HepG2 (cell line): ENCODE measurements around the gene ANO6. TPM values are rescaled to one million over a fixed set of nuclear protein-coding genes. Genes with fewer than 3 reads are reported as not detected.

Source experiments
- BRF2 ChIP-seq: sonication (generic); formaldehyde crosslinking; IDR thresholded peaks from 2 replicates; pipeline ENCODE4 v1.8.1; 2022; ENCODE audit warnings: mild to moderate bottlenecking, missing genetic modification reagents
- E2F2 ChIP-seq: sonication (generic); formaldehyde crosslinking; IDR thresholded peaks from 2 replicates; pipeline ENCODE4 v1.4.0; 2020; ENCODE audit warnings: missing genetic modification reagents, borderline replicate concordance
- KMT2A ChIP-seq: sonication (generic); formaldehyde crosslinking; IDR thresholded peaks from 2 replicates; pipeline ENCODE4 v1.4.0; 2020; ENCODE audit warnings: missing genetic modification reagents
- MAF1 ChIP-seq: sonication (generic); formaldehyde crosslinking; IDR thresholded peaks from 2 replicates; pipeline ENCODE4 v1.5.0; 2020; ENCODE audit warnings: missing genetic modification reagents, borderline replicate concordance
- MIER2 ChIP-seq: IDR thresholded peaks from 2 replicates; pipeline ENCODE4 v1.6.1; 2016; ENCODE audit warnings: missing biosample characterization, missing genetic modification reagents
- NR1H2 ChIP-seq: sonication (generic); formaldehyde crosslinking; IDR thresholded peaks from 2 replicates; pipeline ENCODE4 v1.8.1; 2022; ENCODE audit warnings: low read depth, missing genetic modification reagents, borderline replicate concordance
- RFX1 ChIP-seq: fragments of 450-650 bp; IDR thresholded peaks from 2 replicates; pipeline ENCODE4 v1.6.1; 2017
- SIN3A ChIP-seq: IDR thresholded peaks from 2 replicates; pipeline ENCODE4 v1.6.1; 2011; ENCODE audit warnings: low read depth, mild to moderate bottlenecking, control low read depth, low read length, borderline replicate concordance
- SMARCE1 ChIP-seq: fragments of 450-650 bp; IDR thresholded peaks from 2 replicates; pipeline ENCODE4 v1.6.1; 2017; ENCODE audit warnings: borderline replicate concordance
- SRY ChIP-seq: sonication (generic); formaldehyde crosslinking; IDR thresholded peaks from 2 replicates; pipeline ENCODE4 v1.8.0; 2022; ENCODE audit warnings: mild to moderate bottlenecking, missing genetic modification reagents
- SSRP1 ChIP-seq: IDR thresholded peaks from 2 replicates; pipeline ENCODE4 v1.6.1; 2016; ENCODE audit warnings: control low read depth
- TAF1 ChIP-seq: sonication (generic); formaldehyde crosslinking; IDR thresholded peaks from 2 replicates; pipeline ENCODE4 v1.4.0; 2020; ENCODE audit warnings: missing genetic modification reagents
- THAP7 ChIP-seq: sonication (generic); formaldehyde crosslinking; IDR thresholded peaks from 2 replicates; pipeline ENCODE4 v1.8.1; 2023; ENCODE audit warnings: mild to moderate bottlenecking, missing genetic modification reagents
- TRAFD1 ChIP-seq: sonication (generic); formaldehyde crosslinking; IDR thresholded peaks from 2 replicates; pipeline ENCODE4 v1.5.1; 2020; ENCODE audit warnings: missing genetic modification reagents, mild to moderate bottlenecking, borderline replicate concordance
- TSC22D2 ChIP-seq: sonication (generic); formaldehyde crosslinking; IDR thresholded peaks from 2 replicates; pipeline ENCODE4 v1.5.1; 2020; ENCODE audit warnings: missing genetic modification reagents, mild to moderate bottlenecking, borderline replicate concordance
- ZNF10 ChIP-seq: sonication (generic); formaldehyde crosslinking; IDR thresholded peaks from 2 replicates; pipeline ENCODE4 v1.4.0; 2020; ENCODE audit warnings: mild to moderate bottlenecking, low read depth, missing genetic modification reagents, borderline replicate concordance
- ZNF17 ChIP-seq: sonication (generic); formaldehyde crosslinking; IDR thresholded peaks from 2 replicates; pipeline ENCODE4 v1.5.0; 2020; ENCODE audit warnings: mild to moderate bottlenecking, missing genetic modification reagents
- ZNF232 ChIP-seq: sonication (generic); formaldehyde crosslinking; IDR thresholded peaks from 2 replicates; pipeline ENCODE4 v1.4.0; 2020; ENCODE audit warnings: missing genetic modification reagents, borderline replicate concordance
- ZNF33B ChIP-seq: sonication (generic); formaldehyde crosslinking; IDR thresholded peaks from 2 replicates; pipeline ENCODE4 v1.5.1; 2020; ENCODE audit warnings: mild to moderate bottlenecking, missing genetic modification reagents
- ZNF615 ChIP-seq: sonication (generic); formaldehyde crosslinking; IDR thresholded peaks from 2 replicates; pipeline ENCODE4 v1.5.0; 2020; ENCODE audit warnings: mild to moderate bottlenecking, missing genetic modification reagents, borderline replicate concordance
- ZNF660 ChIP-seq: sonication (generic); formaldehyde crosslinking; IDR thresholded peaks from 2 replicates; pipeline ENCODE4 v1.5.1; 2020; ENCODE audit warnings: mild to moderate bottlenecking, low read depth, missing genetic modification reagents, borderline replicate concordance
- ZNF737 ChIP-seq: sonication (generic); formaldehyde crosslinking; IDR thresholded peaks from 2 replicates; pipeline ENCODE4 v1.5.0; 2020; ENCODE audit warnings: missing genetic modification reagents, mild to moderate bottlenecking, borderline replicate concordance
- ZNF749 ChIP-seq: sonication (generic); formaldehyde crosslinking; IDR thresholded peaks from 2 replicates; pipeline ENCODE4 v1.8.0; 2022; ENCODE audit warnings: mild to moderate bottlenecking, missing genetic modification reagents, moderate library complexity, borderline replicate concordance
- ZNF773 ChIP-seq: sonication (generic); formaldehyde crosslinking; IDR thresholded peaks from 2 replicates; pipeline ENCODE4 v1.4.0; 2020; ENCODE audit warnings: missing genetic modification reagents, borderline replicate concordance
- polyA plus RNA-seq, 8 experiments: library from polyadenylated mRNA; depleted of rRNA in 3 of 8; stranded (reverse) in 7 of 8; unstranded in 1 of 8; fragments of >200 nt; fragmentation: Illumina TruSeq in 4 of 8; extraction: Trizol in 4 of 8; gene quantifications; 2 replicates each; pipeline versions ENCODE4 v1.2.1 to v1.2.3, GENCODE V29; 2011 to 2016; ENCODE audit warnings: low read depth in 4 of 8, missing spikeins in 1 of 8, mixed read lengths in 1 of 8; ENCODE audit not compliant: insufficient read depth in 1 of 8
- total RNA-seq, 5 experiments: library from RNA; depleted of rRNA; stranded (reverse); fragments of >200 nt; fragmentation: Illumina TruSeq; extraction: Trizol; gene quantifications; 2 replicates each; pipeline ENCODE4 v1.2.3, GENCODE V29; 2016; ENCODE audit warnings: low read depth in 1 of 5

Gene ANO6
- total and polyA plus RNA-seq, 2 of the 13 experiments (the other 11 are each of a cell fraction or from before 2014, with no cell fraction given): 37.8 to 57.1 TPM

GRCh38 chr12:45216230-45216982, 511 bp downstream of the ANO6 start (continued):
- TF ChIP-seq SRY: 0 out of 2 replicates have a peak, but pooled peaks have one; percentile 51
- peak; percentile 47; the same call in 1 of the 2 replicates for TF ChIP-seq E2F2
- TF ChIP-seq THAP7 (CRISPR knock-in tag): 0 out of 2 replicates have a peak, but pooled peaks have one; percentile 19
- no peak for TF ChIP-seq RFX1
- peak; percentile 51; the same call in 1 of the 2 replicates for TF ChIP-seq ZNF737
- no peak for TF ChIP-seq TRAFD1 (CRISPR knock-in tag)
- no peak for TF ChIP-seq ZNF773
- TF ChIP-seq NR1H2 (CRISPR knock-in tag): peak; percentile 55; the same call in 1 of the 2 replicates
- 0 out of 2 replicates have a peak, but pooled peaks have one; percentile 8 for TF ChIP-seq MIER2 (CRISPR knock-in tag)
- no peak for TF ChIP-seq MAF1 (CRISPR knock-in tag)
- no peak for TF ChIP-seq ZNF17 (CRISPR knock-in tag)
- TF ChIP-seq SIN3A: peak; percentile 15; the same call in 1 of the 2 replicates
- TF ChIP-seq ZNF33B (CRISPR knock-in tag): 0 out of 2 replicates have a peak, but pooled peaks have one; percentile 11
- no peak for TF ChIP-seq SMARCE1
- TF ChIP-seq ZNF660 (CRISPR knock-in tag): no peak
- TF ChIP-seq ZNF10 (CRISPR knock-in tag): no peak
- no peak for TF ChIP-seq TSC22D2 (CRISPR knock-in tag)
- TF ChIP-seq ZNF232: 0 out of 2 replicates have a peak, but pooled peaks have one; percentile 8
- TF ChIP-seq SSRP1 (CRISPR knock-in tag): no peak
- 0 out of 2 replicates have a peak, but pooled peaks have one; percentile 10 for TF ChIP-seq ZNF615 (CRISPR knock-in tag)
- TF ChIP-seq ZNF749: 0 out of 2 replicates have a peak, but pooled peaks have one; percentile 1
- peak; percentile 36; the same call in 1 of the 2 replicates for TF ChIP-seq TAF1 (CRISPR knock-in tag)
- TF ChIP-seq KMT2A (CRISPR knock-in tag): peak; percentile 38; the same call in 1 of the 2 replicates
- no peak; the same call in 1 of the 2 replicates for TF ChIP-seq BRF2 (CRISPR knock-in tag)
